NCI-H146 treated with DMSO at 0.1 percent for 48 hours (cell line): ENCODE data around the gene HECTD3.
"Not testable (repeated sequence)": the region's sequence is repeated elsewhere in the genome, so short reads cannot be mapped to it uniquely, and the experiment has no call there.

Source experiments
- DNase-seq: peaks from one replicate; lab custom pipeline; 2025; ENCODE audit not compliant: unreplicated experiment; lab: John Stamatoyannopoulos, UW

The HECTD3 gene

DNA sequence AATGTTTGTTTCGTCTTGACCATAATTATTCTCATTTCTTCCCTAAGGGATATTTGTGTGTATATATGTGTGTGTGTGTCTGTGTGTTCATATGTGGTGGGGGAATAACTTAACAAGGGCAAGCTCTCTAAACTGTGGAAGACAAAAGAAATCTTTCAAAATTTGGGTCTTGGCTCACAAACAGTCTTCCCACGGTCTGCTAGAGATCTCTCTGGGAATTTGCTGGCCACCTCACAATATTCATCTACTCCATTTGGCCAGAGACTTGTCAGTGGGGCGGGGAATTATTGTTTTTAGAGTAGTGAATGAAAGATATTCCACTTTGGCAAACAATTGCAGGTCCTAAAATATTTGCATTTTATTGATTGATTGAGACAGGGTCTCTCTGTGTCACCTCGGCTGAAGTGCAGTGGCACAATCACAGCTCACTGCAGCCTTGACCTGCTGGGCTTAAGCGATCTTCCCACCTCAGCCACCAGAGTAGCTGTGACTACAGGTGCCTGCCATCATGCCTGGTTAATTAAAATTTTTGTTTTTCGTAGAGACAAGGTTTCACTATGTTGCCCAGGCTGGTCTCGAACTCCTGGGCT, 16.7 kb downstream of the HECTD3 start:
- no peak for DNase-seq

DNA sequence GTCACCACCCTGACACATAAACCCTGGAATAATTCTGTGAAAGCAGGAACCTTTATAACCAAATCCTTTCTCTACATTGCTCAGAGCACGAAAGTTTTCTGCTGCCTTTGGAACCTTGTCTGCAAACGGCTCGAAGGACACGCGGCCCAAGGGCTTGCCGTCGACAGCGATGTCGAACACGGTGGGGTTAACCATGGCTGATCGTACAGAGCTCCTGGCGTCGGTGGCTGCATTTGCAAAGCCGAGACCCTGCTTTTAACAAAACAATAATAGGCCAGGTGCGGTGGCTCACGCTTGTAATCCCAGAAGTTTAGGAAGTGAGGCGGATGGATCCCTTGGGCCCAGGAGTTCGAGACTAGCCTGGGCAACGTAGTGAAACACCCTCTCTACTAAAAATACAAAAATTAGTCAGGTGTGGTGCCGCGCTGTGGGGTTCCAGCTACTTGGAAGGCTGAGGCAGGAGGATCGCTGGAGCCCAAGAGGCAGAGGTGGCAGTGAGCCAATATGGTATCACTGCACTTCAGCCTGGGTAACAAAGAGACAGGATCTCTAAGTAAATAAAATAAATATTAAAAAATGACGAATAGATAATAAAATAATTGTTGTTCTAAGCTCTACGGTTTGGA, 22.5 kb downstream of the HECTD3 start:
- DNase-seq, result no peak

DNA sequence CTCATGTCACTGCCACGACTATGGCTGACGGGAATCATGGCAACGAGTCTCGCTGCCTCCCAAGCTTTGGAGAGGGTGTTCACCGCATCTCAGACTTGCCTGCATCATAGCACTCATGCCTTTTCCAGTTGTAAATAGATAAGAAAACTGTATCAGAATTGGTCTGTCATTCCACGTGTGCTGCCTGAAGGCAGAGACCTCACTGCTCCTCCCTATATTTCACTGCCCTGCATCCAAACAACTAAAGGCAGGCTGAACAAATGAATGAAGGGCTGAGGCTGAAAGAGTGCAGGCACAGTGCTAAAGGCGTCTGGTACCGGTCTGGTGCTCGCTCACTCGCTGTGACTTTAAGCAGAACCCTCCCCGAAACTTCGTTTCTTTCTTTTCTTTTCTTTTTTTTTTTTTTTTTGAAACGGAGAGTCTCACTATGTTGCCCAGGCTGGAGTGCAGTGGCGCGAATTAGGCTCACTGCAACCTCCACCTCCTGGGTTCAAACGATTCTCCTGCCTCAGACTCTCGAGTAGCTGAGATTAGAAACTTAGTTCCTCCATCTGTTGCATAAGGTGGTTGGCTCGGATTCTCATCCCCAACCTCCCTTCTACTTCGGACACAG, 25.3 kb downstream of the HECTD3 start:
- no peak for DNase-seq

DNA sequence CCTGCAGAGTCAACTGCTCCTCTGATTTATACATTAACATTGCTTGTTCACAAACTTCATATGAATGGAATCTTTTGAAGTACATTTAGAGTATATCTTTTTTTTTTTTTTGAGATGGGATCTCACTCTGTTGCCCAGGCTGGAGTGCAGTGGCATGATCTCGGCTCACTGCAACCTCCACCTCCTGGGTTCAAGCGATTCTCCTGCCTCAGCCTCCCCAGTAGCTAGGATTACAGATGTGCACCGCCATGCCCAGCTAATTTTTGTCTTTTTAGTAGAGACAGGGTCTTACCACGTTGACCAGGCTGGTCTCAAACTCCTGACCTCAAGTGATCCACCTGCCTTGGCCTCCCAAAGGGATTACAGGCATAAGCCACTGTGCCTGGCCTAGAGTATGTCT, 33.8 kb downstream of the HECTD3 start:
- not testable (repeated sequence) for DNase-seq

DNA sequence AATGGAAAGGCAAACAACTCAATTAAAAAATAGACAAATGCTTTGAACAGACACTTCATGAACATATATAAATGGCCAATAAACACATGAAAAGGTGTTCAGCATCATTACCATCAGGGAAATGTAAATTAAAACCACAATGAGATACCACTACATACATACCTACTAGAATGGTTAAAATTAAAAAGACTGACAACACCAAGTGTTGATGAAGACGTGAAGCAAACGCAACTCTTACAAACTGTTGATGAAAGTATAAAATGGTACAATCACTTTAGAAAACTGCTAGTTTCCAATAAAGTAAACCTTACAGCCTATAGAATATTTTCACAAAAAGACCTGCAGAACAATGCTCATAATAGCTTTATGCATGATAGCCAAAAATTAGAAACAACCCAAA, 34.9 kb downstream of the HECTD3 start:
- DNase-seq, result no peak

DNA sequence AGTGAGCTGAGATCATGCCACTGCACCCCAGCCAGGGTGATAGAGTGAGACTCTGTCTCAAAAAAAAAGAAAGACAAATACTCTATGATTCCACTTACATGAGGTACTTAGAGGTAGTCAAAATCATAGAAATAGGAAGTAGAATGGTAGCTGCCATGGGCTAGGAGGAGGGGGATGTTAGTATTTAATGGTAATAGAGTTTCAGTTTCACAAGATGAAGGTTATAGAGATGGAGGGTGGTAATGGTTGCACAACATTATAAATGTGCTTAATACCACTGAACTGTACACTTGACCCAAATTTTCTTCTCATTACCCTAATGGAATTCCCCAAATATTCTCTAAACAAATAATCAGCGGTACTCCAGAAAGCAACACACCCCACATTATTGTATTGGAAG, 37.5 kb downstream of the HECTD3 start:
- DNase-seq, result no peak

DNA sequence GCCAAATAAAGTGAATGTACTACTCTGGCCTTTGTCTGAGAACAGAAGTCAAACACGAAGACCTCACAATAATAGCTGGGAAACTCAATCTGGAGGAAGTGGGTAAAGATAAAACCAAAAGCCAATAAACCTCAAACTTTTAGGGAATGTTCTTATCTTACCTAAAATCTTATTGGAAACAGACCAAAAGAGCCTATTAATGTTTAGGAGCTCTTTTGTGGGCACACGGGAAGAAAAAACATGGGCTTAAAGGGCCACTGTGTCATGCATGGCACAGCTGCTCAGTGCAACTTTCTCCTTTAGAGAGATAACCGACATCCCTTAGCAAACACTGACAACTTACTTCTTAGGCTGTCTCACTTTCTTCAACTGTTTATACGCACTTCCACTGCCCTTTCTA, 40.8 kb downstream of the HECTD3 start:
- no peak for DNase-seq

DNA sequence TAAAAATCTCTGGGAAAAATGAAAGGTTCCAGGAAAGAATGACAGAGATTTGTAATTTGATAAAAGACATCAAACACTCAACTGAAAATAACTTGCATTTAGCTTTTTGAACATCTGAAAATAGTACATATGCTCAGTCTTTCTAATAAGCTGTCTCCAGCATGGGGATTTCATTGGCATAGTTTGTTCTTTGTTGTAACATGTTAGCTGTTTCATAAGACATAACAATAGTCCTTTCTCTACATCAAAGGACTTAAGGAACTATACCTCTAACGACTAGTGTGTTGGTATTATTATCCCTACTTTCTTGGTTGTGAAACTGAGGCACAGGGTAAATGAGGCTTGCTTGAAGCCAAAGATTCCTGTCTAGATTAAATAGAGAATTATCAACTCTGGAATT, 46.7 kb downstream of the HECTD3 start:
- DNase-seq, result no peak

DNA sequence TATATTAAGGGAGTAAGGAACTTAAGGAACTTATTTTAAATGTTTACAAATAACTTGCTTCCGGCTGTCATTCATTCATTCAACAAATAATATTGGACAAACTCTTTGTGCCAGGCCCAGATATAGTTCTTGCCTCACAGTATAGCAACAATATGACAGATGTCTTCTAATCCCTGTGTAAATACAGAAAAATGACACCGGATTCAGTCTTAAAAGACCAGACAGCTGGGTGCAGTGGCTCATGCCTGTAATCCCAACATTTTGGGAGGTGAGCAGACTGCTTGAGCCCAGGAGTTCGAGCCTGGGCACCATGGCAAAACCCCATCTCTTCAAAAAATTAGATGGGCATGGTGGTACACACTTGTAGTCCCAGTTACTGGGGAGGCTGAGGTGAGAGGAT, 48.4 kb downstream of the HECTD3 start:
- peak; percentile 11 for DNase-seq

DNA sequence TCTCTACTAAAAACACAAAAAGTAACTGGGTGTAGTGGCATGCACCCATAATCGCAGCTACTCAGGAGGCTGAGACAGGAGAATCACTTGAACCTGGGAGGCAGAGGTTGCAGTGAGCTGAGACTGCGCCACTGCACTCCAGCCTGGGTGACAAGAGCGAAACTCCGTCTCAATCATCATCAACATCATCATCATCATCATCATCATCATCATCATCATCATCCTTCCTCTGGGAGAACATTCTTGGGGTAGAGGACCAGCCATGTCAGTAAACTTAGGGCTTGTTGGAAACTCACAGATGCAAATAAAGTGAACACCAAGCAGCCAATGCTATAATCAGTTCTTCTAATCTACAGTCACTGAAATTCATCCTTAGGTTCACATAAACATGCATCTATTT, 49.1 kb downstream of the HECTD3 start:
- not testable (repeated sequence) for DNase-seq

DNA sequence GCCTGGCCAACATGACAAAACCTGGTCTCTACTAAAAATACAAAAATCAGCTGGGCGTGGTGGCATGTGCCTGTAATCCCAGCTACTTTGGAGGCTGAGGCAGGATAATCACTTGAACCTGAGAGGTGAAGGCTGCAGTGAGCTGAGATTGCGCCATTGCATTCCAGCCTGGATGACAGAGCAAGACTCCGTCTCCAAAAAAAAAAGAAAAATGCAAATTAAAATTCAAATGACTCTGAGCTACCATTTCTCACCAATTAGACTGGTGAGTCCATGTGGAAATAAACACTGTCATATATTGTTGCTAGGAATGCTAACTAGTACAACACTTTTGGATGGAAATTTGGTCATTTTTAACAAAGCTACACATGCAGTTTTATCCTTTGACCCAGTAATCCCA, 53.6 kb downstream of the HECTD3 start:
- DNase-seq, result not testable (repeated sequence)

DNA sequence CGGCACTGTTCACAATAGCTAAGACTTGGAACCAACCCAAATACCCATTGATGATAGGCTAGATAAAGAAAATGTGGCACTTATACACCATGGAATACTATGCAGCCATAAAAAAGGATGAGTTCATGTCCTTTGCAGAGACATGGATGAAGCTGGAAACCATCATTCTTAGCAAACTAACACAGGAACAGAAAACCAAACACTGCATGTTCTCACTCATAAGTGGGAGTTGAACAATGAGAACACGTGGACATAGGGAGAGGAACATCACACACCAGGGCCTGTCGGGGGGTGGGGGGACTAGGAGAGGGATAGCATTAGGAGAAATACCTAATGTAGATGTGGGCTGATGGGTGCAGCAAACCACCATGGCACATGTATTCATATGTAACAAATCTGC, 55.0 kb downstream of the HECTD3 start:
- not testable (repeated sequence) for DNase-seq
